Hippocampal formation (tissue), 2 donors: Measurements from ENCODE around the gene SOD3.

ENCODE experiments used
- DNase-seq, 2 donors: peaks; one replicate each; lab custom pipeline; 2025; lab: John Stamatoyannopoulos, UW

Gene SOD3

GRCh38 chr4:24801136-24801855, 5.9 kb downstream of the SOD3 start:
- no peak for DNase-seq

- no peak for DNase-seq
Measured at GRCh38 chr4:24802648-24803047, 7.3 kb downstream of the SOD3 start.

- DNase-seq = no peak
Measured at GRCh38 chr4:24805067-24805466, 9.7 kb downstream of the SOD3 start.

- no peak for DNase-seq
Measured at GRCh38 chr4:24805566-24805965, 10.2 kb downstream of the SOD3 start.

- no peak for DNase-seq
Measured at GRCh38 chr4:24806206-24806990, 11.0 kb downstream of the SOD3 start.

GRCh38 chr4:24807611-24808010, 12.2 kb downstream of the SOD3 start:
- DNase-seq = no peak

GRCh38 chr4:24808261-24808660, 12.9 kb downstream of the SOD3 start:
- DNase-seq = no peak

GRCh38 chr4:24808955-24809354, 13.6 kb downstream of the SOD3 start:
- DNase-seq = no peak

- no peak for DNase-seq
Measured at GRCh38 chr4:24809376-24809775, 14.0 kb downstream of the SOD3 start.

- DNase-seq = no peak
Measured at GRCh38 chr4:24809815-24810405, 14.5 kb downstream of the SOD3 start.

GRCh38 chr4:24810871-24811631, 15.7 kb downstream of the SOD3 start:
- no peak for DNase-seq

GRCh38 chr4:24813732-24814131, 18.4 kb downstream of the SOD3 start:
- no peak for DNase-seq

GRCh38 chr4:24816797-24817196, 21.4 kb downstream of the SOD3 start:
- peak in 1 of 2 donors; percentile 34 for DNase-seq

GRCh38 chr4:24820541-24820940, 25.2 kb downstream of the SOD3 start:
- no peak for DNase-seq

- DNase-seq = no peak
Measured at GRCh38 chr4:24824720-24825119, 29.3 kb downstream of the SOD3 start.

- DNase-seq = no peak
Measured at GRCh38 chr4:24831637-24832036, 36.3 kb downstream of the SOD3 start.

- no peak for DNase-seq
Measured at GRCh38 chr4:24835696-24836095, 40.3 kb downstream of the SOD3 start.

GRCh38 chr4:24836661-24837242, 41.4 kb downstream of the SOD3 start:
- no peak for DNase-seq

- DNase-seq = no peak
Measured at GRCh38 chr4:24837336-24837735, 42.0 kb downstream of the SOD3 start.

GRCh38 chr4:24837781-24838180, 42.4 kb downstream of the SOD3 start:
- no peak for DNase-seq

GRCh38 chr4:24840362-24840761, 45.0 kb downstream of the SOD3 start:
- no peak for DNase-seq
